ENCODE data around the gene GLYR1. TPM values are rescaled to one million over a fixed set of nuclear protein-coding genes. Genes with fewer than 3 reads are reported as not detected.

The GLYR1 gene
- total RNA-seq, 1 donor from 2014 or later = 53.0 TPM

DNA sequence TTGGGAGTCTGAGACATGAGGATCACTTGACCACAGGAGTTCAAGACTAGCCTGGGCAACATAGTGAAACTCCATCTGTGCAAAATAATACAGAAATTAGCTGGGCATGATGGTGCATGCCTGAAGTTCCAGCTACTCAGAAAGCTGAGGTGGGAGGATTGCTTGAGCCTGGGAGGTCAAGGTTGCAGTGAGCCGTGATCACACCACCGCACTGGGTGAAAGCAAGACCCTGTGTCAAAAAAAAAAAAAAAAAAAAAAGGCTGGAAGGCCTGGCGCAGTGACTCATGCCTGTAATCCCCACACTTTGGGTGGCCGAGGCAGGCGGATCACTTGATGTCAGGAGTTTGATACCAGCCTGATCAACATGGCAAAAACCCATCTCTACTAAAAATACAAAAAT lies 8.3 kb upstream of the GLYR1 start:
- no peaks in the 10 kb centered on the region for H3K9me3 Mint-ChIP-seq
- Histone ChIP-seq H3K27me3 (no peaks in the 10 kb centered on the region), H3K27ac (no peak overlapping the region), H3F3A (ENCODE audit: low read depth) (peaks cover 6% of the 10 kb centered on the region), H2AFZ (replicated peaks) (no peak overlapping the region), H3K9ac (no peak overlapping the region), H3K79me2 (ENCODE audit: low read depth) (peaks cover 32% of the 10 kb centered on the region), H4K20me1 (ENCODE audit: low read depth) (peaks cover 33% of the 10 kb centered on the region), H3K36me3 (no peaks in the 10 kb centered on the region), H3K4me2 (no peak overlapping the region), H3K9me3 (ENCODE audit: low read depth) (no peaks in the 10 kb centered on the region), H3K4me3 (no peak overlapping the region), H3K4me1 (no peaks in the 10 kb centered on the region)
- H3K4me1 Mint-ChIP-seq = peaks cover 13% of the 10 kb centered on the region
- H3K36me3 Mint-ChIP-seq = peaks cover 34% of the 10 kb centered on the region
- no peak for DNase-seq (ENCODE audit: low spot score)
- no peak overlapping the region for H3K27ac Mint-ChIP-seq
- H3K27me3 Mint-ChIP-seq (ENCODE audit: insufficient read depth, low read depth) = peaks cover 5% of the 10 kb centered on the region
- no peak overlapping the region for H3K4me3 Mint-ChIP-seq
- TF ChIP-seq, protein P1, sequence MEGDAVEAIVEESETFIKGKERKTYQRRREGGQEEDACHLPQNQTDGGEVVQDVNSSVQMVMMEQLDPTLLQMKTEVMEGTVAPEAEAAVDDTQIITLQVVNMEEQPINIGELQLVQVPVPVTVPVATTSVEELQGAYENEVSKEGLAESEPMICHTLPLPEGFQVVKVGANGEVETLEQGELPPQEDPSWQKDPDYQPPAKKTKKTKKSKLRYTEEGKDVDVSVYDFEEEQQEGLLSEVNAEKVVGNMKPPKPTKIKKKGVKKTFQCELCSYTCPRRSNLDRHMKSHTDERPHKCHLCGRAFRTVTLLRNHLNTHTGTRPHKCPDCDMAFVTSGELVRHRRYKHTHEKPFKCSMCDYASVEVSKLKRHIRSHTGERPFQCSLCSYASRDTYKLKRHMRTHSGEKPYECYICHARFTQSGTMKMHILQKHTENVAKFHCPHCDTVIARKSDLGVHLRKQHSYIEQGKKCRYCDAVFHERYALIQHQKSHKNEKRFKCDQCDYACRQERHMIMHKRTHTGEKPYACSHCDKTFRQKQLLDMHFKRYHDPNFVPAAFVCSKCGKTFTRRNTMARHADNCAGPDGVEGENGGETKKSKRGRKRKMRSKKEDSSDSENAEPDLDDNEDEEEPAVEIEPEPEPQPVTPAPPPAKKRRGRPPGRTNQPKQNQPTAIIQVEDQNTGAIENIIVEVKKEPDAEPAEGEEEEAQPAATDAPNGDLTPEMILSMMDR (IDR thresholded peaks at IDR 0.05) = no peak
- TF ChIP-seq EZH2phosphoT487 (IDR thresholded peaks at IDR 0.05) (no peak), EZH2 (IDR thresholded peaks at IDR 0.05) (no peak)

DNA sequence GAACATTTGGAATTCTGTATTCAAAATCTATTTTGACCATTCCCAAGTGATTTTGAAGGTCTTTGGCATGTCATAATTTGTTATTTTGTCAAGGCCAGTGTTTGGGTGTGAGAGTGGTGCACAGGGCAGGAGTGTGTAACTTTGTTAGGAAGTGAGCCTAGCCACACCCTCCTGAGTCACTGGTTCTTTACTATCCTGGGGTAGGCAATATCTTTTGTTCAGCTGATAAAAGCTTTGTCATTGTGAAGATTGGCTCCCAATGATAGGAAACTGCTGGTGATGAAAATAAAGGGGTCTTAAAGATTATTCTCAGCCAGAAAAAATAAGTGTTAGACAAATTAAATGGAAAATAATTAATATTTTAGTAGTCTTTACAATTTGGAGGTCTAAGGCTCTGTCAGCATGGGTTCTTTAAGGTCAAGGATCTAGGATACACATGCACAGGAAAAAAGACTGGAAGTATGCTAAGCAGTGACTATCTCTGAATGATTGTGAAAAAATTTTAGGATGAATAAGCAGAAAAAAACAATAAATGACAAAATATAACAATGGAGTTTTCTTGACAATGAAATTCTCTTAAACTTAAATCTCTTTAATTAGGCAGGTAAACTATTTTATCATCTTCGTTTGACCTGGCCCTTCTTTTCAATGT lies 5.3 kb upstream of the GLYR1 start:
- peaks cover 17% of the 10 kb centered on the region for H3K4me1 ChIP-seq
- no peak overlapping the region for H3K4me3 ChIP-seq
- Mint-ChIP-seq H3K4me1 (peaks cover 35% of the 10 kb centered on the region), H3K27me3 (ENCODE audit: insufficient read depth, low read depth) (peaks cover 4% of the 10 kb centered on the region), H3K9me3 (no peaks in the 10 kb centered on the region), H3K27ac (no peak overlapping the region), H3K4me3 (no peak overlapping the region), H3K36me3 (peaks cover 13% of the 10 kb centered on the region)
- H3K36me3 ChIP-seq = no peaks in the 10 kb centered on the region
- peaks cover 15% of the 10 kb centered on the region for H3F3A ChIP-seq (ENCODE audit: low read depth)
- no peak overlapping the region for H3K4me2 ChIP-seq
- H3K27me3 ChIP-seq = no peaks in the 10 kb centered on the region
- no peak overlapping the region for H3K27ac ChIP-seq
- peaks cover 52% of the 10 kb centered on the region for H4K20me1 ChIP-seq (ENCODE audit: low read depth)
- TF ChIP-seq, protein P1 (IDR thresholded peaks at IDR 0.05) = no peak
- TF ChIP-seq EZH2 (IDR thresholded peaks at IDR 0.05) = no peak
- no peak for TF ChIP-seq EZH2phosphoT487 (IDR thresholded peaks at IDR 0.05)
- H3K9ac ChIP-seq = no peak overlapping the region
- H2AFZ ChIP-seq (replicated peaks) = no peak overlapping the region
- DNase-seq (ENCODE audit: low spot score) = no peak
- H3K9me3 ChIP-seq (ENCODE audit: low read depth) = no peaks in the 10 kb centered on the region
- peaks cover 61% of the 10 kb centered on the region for H3K79me2 ChIP-seq (ENCODE audit: low read depth)

DNA sequence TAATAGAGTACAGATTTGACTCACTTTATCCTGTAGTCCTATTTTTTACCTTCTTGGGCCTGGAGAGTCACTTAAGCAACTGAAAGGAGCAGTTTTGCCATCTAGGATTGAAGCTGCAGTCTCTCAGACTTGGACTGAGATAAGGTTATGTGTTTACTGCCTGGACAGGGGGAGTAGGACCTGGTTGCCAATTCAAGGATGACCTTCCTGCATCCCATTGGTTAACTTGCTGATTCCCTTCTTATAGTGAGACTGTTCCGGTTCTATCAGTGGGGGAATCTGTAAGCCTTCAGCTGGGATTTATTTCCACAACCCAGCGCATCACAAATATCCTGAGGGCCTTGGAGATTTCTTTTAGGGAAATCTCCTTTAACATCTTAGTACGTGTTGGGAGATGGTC lies 3.1 kb upstream of the GLYR1 start:
- H3K4me2 ChIP-seq = peak overlapping the region; percentile 85
- Mint-ChIP-seq H3K27me3 (ENCODE audit: insufficient read depth, low read depth) (peaks cover 4% of the 10 kb centered on the region), H3K27ac (no peak overlapping the region), H3K36me3 (peaks cover 11% of the 10 kb centered on the region), H3K4me1 (peaks cover 46% of the 10 kb centered on the region), H3K9me3 (no peaks in the 10 kb centered on the region), H3K4me3 (peak overlapping the region; percentile 65)
- peaks cover 62% of the 10 kb centered on the region for H4K20me1 ChIP-seq (ENCODE audit: low read depth)
- H3K9ac ChIP-seq = no peak overlapping the region
- no peak overlapping the region for H2AFZ ChIP-seq (replicated peaks)
- H3K36me3 ChIP-seq = no peaks in the 10 kb centered on the region
- peaks cover 22% of the 10 kb centered on the region for H3F3A ChIP-seq (ENCODE audit: low read depth)
- no peaks in the 10 kb centered on the region for H3K27me3 ChIP-seq
- no peak overlapping the region for H3K4me3 ChIP-seq
- TF ChIP-seq, protein P1 (IDR thresholded peaks at IDR 0.05) = no peak
- no peak for TF ChIP-seq EZH2 (IDR thresholded peaks at IDR 0.05)
- TF ChIP-seq EZH2phosphoT487 (IDR thresholded peaks at IDR 0.05) = no peak
- H3K4me1 ChIP-seq = peaks cover 27% of the 10 kb centered on the region
- no peak for DNase-seq (ENCODE audit: low spot score)
- peaks cover 78% of the 10 kb centered on the region for H3K79me2 ChIP-seq (ENCODE audit: low read depth)
- no peak overlapping the region for H3K27ac ChIP-seq
- no peaks in the 10 kb centered on the region for H3K9me3 ChIP-seq (ENCODE audit: low read depth)
